CD14-positive monocyte (primary cell): ENCODE data around the gene DCTN1. TPM values are rescaled to one million over a fixed set of nuclear protein-coding genes. Genes with fewer than 3 reads are reported as not detected.

Experiments
- DNase-seq, 3 donors: peaks; one replicate each; pipeline ENCODE4 v3.0.0-alpha.2; 2011 to 2022
- H2AFZ ChIP-seq: 2 replicates; pipeline ENCODE4 v1.6.0; 2012; ENCODE audit warnings: mild to moderate bottlenecking, low read depth, low read length, inconsistent platforms; ENCODE audit not compliant: insufficient read depth, poor library complexity, severe bottlenecking
- H3K27ac ChIP-seq, 2 donors: 1 replicate in 1 of 2; 2 replicates in 1 of 2; pipeline ENCODE4 v1.5.1; 2012 to 2013; ENCODE audit warnings: low read length in 2 of 2, control low read depth in 1 of 2, inconsistent platforms in 1 of 2, low read depth in 1 of 2, mild to moderate bottlenecking in 1 of 2
- H3K27me3 ChIP-seq, 2 donors: one replicate each; pipeline versions ENCODE4 v1.6.0 to v1.6.1; 2011 to 2013; ENCODE audit warnings: low read length in 2 of 2; ENCODE audit not compliant: control insufficient read depth in 2 of 2, insufficient read depth in 2 of 2
- H3K36me3 ChIP-seq, 2 donors: replicated peaks in 1 of 2; 1 replicate in 1 of 2; 2 replicates in 1 of 2; pipeline versions ENCODE4 v1.5.1 to v1.6.1; 2012 to 2013; ENCODE audit warnings: low read length in 2 of 2, control low read depth in 1 of 2, inconsistent platforms in 1 of 2, mild to moderate bottlenecking in 1 of 2; ENCODE audit not compliant: insufficient read depth in 2 of 2, control insufficient read depth in 1 of 2
- H3K4me1 ChIP-seq, 2 donors: 1 replicate in 1 of 2; 2 replicates in 1 of 2; pipeline versions ENCODE4 v1.5.1 to v1.6.1; 2012 to 2013; ENCODE audit warnings: low read length in 2 of 2, control low read depth in 1 of 2, inconsistent platforms in 1 of 2, mild to moderate bottlenecking in 1 of 2, moderate library complexity in 1 of 2; ENCODE audit not compliant: insufficient read depth in 2 of 2, control insufficient read depth in 1 of 2
- H3K4me2 ChIP-seq: replicated peaks from 2 replicates; pipeline ENCODE3; 2012; ENCODE audit warnings: low read length, moderate library complexity, mild to moderate bottlenecking; ENCODE audit not compliant: poor library complexity, severe bottlenecking; ENCODE audit errors: extremely low read depth
- H3K4me3 ChIP-seq, 3 experiments: fragments of 200-600 bp in 1 of 3; sonication (generic) in 1 of 3; replicated peaks in 1 of 3; 1 replicate in 2 of 3; 2 replicates in 1 of 3; pipeline ENCODE4 v1.5.1; 2011 to 2013; ENCODE audit warnings: low read length in 3 of 3, mild to moderate bottlenecking in 3 of 3, control low read depth in 2 of 3, low read depth in 2 of 3, inconsistent platforms in 1 of 3, moderate library complexity in 1 of 3
- H3K79me2 ChIP-seq: 2 replicates; pipeline ENCODE4 v1.6.0; 2012; ENCODE audit warnings: mild to moderate bottlenecking, control low read depth, inconsistent platforms, low read length, moderate library complexity; ENCODE audit not compliant: insufficient read depth
- H3K9ac ChIP-seq: 2 replicates; pipeline ENCODE4 v1.6.0; 2017; ENCODE audit warnings: low read length, mild to moderate bottlenecking; ENCODE audit not compliant: insufficient read depth, poor library complexity, severe bottlenecking
- H3K9me3 ChIP-seq, 2 donors: replicated peaks in 1 of 2; 1 replicate in 1 of 2; 2 replicates in 1 of 2; pipeline versions ENCODE4 v1.5.1 to v1.6.1; 2012 to 2013; ENCODE audit warnings: low read length in 2 of 2, control low read depth in 1 of 2; ENCODE audit not compliant: control insufficient read depth in 1 of 2, insufficient read depth in 1 of 2
- H4K20me1 ChIP-seq: 2 replicates; pipeline ENCODE4 v1.6.0; 2012; ENCODE audit warnings: mild to moderate bottlenecking, low read length, control low read depth, moderate library complexity; ENCODE audit not compliant: insufficient read depth
- H3K27ac Mint-ChIP-seq, 7 donors: one replicate each; pipeline ENCODE4 v1.8.0; 2020; ENCODE audit warnings: mild to moderate bottlenecking in 7 of 7, mixed read lengths in 7 of 7, moderate library complexity in 6 of 7, inconsistent platforms in 2 of 7
- H3K27me3 Mint-ChIP-seq, 3 donors: one replicate each; pipeline ENCODE4 v1.8.0; 2021 to 2022; ENCODE audit warnings: low read depth in 3 of 3, mild to moderate bottlenecking in 3 of 3, mixed read lengths in 3 of 3, moderate library complexity in 3 of 3, inconsistent platforms in 1 of 3
- H3K36me3 Mint-ChIP-seq, 2 donors: one replicate each; pipeline ENCODE4 v1.8.0; 2020; ENCODE audit warnings: mixed read lengths in 2 of 2, inconsistent platforms in 1 of 2, mild to moderate bottlenecking in 1 of 2
- H3K4me1 Mint-ChIP-seq: one replicate; pipeline ENCODE4 v1.8.0; 2020; ENCODE audit warnings: mild to moderate bottlenecking, mixed read lengths
- H3K4me3 Mint-ChIP-seq, 2 donors: one replicate each; pipeline ENCODE4 v1.8.0; 2020; ENCODE audit warnings: mild to moderate bottlenecking in 2 of 2, mixed read lengths in 2 of 2, moderate library complexity in 1 of 2
- H3K9me3 Mint-ChIP-seq, 7 donors: one replicate each; pipeline ENCODE4 v1.8.0; 2020 to 2022; ENCODE audit warnings: mixed read lengths in 7 of 7, mild to moderate bottlenecking in 6 of 7, moderate library complexity in 6 of 7, inconsistent platforms in 2 of 7
- WGBS: methylation state at CpG from one replicate; pipeline ENCODE4 v1.1.5; 2013; ENCODE audit warnings: missing lambda C conversion rate; ENCODE audit not compliant: insufficient coverage; 5-methylcytosine and 5-hydroxymethylcytosine counted together
- intact Hi-C, 2 donors: fragments of 100-400 bp; cut with micrococcal nuclease; formaldehyde crosslinking; loops; one replicate each; pipeline versions ENCODE4 v1.15.0 to v1.15.1; 2023
- polyA plus RNA-seq, 3 donors: library from polyadenylated mRNA; depleted of rRNA in 1 of 3; unstranded in 2 of 3; stranded (reverse) in 1 of 3; fragments of 300-500 nt in 2 of 3; fragments of >200 nt in 1 of 3; fragmentation: Illumina TruSeq in 2 of 3; gene quantifications; 1 replicate in 2 of 3; 2 replicates in 1 of 3; pipeline ENCODE4 v1.2.3, GENCODE V29; 2012 to 2021
- TF ChIP-seq, protein P1 (sequence below): fragments of 200-600 bp; IDR thresholded peaks from one replicate; pipeline ENCODE4 v1.8.0; 2022; ENCODE audit warnings: antibody characterized with exemption, mild to moderate bottlenecking

DCTN1 gene
- polyA plus RNA-seq, 3 donors = 27.7 to 45.5 (median 45.5) TPM

DNA sequence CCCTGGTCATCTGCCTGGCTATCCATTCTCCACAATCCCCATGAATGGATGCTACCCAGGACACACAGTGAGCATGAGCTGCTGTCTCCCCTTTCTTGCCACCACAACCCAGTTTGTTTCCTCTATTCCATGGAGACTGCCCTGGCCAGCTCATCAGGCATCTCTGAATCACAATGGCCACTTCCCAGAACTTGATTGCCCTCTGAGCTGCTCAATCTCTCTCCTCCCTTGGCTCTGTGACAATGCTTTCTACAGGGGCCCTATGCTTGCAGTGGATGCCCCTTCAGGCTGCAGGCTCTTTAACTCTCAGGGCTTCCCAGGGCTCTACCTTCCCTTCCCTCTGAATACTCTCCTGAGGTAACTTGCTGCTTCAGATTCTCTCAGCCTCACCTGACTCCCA lies 22.5 kb downstream of the DCTN1 start:
- H4K20me1 ChIP-seq = no peaks in the 10 kb centered on the region
- peaks cover 48 to 71% of the 10 kb centered on the region in 2 donors for H3K36me3 ChIP-seq
- no peaks in the 10 kb centered on the region for H3K9me3 ChIP-seq
- H3K4me1 ChIP-seq = no peaks in the 10 kb centered on the region
- no peak overlapping the region for H3K4me3 ChIP-seq
- no peaks in the 10 kb centered on the region for H3K79me2 ChIP-seq
- no peak overlapping the region for H3K4me3 Mint-ChIP-seq
- H3K27me3 Mint-ChIP-seq = peaks cover 0 to 4% (median 0%) of the 10 kb centered on the region in 3 donors
- no peaks in the 10 kb centered on the region for H3K4me1 Mint-ChIP-seq
- no peak overlapping the region for H3K27ac ChIP-seq
- DNase-seq = no peak
- peaks cover 60 to 70% of the 10 kb centered on the region in 2 donors for H3K36me3 Mint-ChIP-seq
- no peaks in the 10 kb centered on the region for H3K27me3 ChIP-seq
- no peaks in the 10 kb centered on the region for H3K9me3 Mint-ChIP-seq
- H3K9ac ChIP-seq = no peak overlapping the region
- TF ChIP-seq, protein P1, sequence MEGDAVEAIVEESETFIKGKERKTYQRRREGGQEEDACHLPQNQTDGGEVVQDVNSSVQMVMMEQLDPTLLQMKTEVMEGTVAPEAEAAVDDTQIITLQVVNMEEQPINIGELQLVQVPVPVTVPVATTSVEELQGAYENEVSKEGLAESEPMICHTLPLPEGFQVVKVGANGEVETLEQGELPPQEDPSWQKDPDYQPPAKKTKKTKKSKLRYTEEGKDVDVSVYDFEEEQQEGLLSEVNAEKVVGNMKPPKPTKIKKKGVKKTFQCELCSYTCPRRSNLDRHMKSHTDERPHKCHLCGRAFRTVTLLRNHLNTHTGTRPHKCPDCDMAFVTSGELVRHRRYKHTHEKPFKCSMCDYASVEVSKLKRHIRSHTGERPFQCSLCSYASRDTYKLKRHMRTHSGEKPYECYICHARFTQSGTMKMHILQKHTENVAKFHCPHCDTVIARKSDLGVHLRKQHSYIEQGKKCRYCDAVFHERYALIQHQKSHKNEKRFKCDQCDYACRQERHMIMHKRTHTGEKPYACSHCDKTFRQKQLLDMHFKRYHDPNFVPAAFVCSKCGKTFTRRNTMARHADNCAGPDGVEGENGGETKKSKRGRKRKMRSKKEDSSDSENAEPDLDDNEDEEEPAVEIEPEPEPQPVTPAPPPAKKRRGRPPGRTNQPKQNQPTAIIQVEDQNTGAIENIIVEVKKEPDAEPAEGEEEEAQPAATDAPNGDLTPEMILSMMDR = no peak
- no peak overlapping the region for H2AFZ ChIP-seq
- intact Hi-C loops = no loop called here
- H3K27ac Mint-ChIP-seq = peak overlapping the region in 1 of 7 donors; percentile 35
- H3K4me2 ChIP-seq = no peak overlapping the region

DNA sequence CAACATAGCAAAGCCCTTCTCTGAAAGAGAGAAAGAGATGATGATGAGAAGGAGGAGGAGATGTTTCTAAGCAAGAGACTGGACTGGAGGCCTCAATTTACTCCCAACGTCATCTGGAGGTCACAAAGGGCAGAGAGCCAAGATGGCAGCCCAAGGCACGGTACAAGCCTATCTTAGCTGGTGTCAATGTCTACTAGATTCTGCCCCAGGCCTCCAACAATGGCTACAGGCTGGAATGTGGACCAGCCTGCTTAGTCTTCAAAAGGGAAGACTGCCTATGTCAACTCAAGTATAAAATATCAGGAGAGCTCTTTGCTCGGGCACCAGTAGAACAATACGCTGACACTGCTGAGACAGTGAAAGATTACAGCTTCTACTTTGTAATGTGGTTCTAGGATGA lies 30.2 kb downstream of the DCTN1 start:
- WGBS = 93% methylated on average over 2 of the region's 4 CpGs
- no peaks in the 10 kb centered on the region for H3K4me1 ChIP-seq

More for the DNA sequence above, 30.2 kb downstream of the DCTN1 start:
- no peak for DNase-seq
- Histone ChIP-seq H3K4me3 (no peak overlapping the region), H3K9ac (no peak overlapping the region), H3K36me3 (no peaks in the 10 kb centered on the region), H2AFZ (no peak overlapping the region), H3K79me2 (no peaks in the 10 kb centered on the region), H3K27me3 (no peaks in the 10 kb centered on the region), H3K4me2 (no peak overlapping the region), H3K27ac (no peak overlapping the region), H3K9me3 (no peaks in the 10 kb centered on the region), H4K20me1 (no peaks in the 10 kb centered on the region)
- Mint-ChIP-seq H3K4me1 (no peaks in the 10 kb centered on the region), H3K27ac (no peak overlapping the region), H3K4me3 (no peak overlapping the region), H3K27me3 (peaks cover 0 to 1% (median 0%) of the 10 kb centered on the region in 3 donors), H3K9me3 (peaks cover 0 to 1% (median 0%) of the 10 kb centered on the region in 7 donors), H3K36me3 (peaks cover 0 to 3% of the 10 kb centered on the region in 2 donors)
- intact Hi-C loops = no loop called here
- TF ChIP-seq, protein P1 = no peak
